Activated T-helper 1 cell treated with anti-CD3 and anti-CD28 coated beads, Interleukin-2, amount 50 U/mL, for 16 hours (primary cell): Measurements from ENCODE around the gene PSMC2.
"Not testable (repeated sequence)": the region's sequence is repeated elsewhere in the genome, so short reads cannot be mapped to it uniquely, and the experiment has no call there.

Source experiments
- DNase-seq, 2 donors: peaks; one replicate each; pipeline ENCODE4 v3.0.0-alpha.2; 2020; ENCODE audit warnings: low read depth in 1 of 2, low spot score in 1 of 2

PSMC2 gene

GRCh38 chr7:103373866-103374643, 26.6 kb downstream of the PSMC2 start:
- DNase-seq: no peak

DNA sequence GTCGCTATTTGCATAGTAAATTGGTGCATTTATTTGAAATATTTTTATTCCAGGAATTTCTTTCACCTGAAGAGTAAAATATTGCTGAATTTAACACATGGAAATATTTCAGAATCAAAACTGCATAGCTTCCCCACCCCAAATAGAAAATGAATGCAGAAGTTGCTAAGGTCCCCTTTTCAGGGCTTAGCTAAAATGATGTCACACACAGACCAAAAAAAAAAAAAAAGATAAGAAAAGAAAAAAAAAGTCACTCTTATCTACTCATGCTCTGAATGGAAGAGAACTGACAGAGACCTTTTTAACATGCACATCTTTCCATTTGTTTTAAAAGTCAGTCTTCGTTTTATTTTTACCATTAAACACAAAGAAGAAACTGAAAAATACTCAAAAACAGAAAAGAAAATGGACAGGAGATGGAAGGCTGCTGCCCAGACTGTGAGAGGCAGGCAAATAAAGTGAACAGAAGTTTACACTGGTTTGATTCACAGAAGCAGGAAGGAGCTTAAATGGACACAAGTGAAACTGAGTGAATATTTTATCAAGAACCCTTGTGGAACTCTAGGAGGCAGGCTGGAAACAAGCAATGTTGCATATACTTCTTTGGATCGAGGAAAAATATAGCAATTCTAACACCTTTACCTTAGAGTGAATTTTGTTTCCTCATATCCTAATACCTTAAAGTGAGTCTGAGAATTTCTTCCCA, 32.0 kb downstream of the PSMC2 start:
- DNase-seq: no peak

- no peak for DNase-seq
Observed at GRCh38 chr7:103380395-103381191, 33.1 kb downstream of the PSMC2 start.

GRCh38 chr7:103381280-103382031, 34.0 kb downstream of the PSMC2 start:
- DNase-seq: no peak

- DNase-seq: no peak
Observed at GRCh38 chr7:103382032-103382402, 34.6 kb downstream of the PSMC2 start.

DNA sequence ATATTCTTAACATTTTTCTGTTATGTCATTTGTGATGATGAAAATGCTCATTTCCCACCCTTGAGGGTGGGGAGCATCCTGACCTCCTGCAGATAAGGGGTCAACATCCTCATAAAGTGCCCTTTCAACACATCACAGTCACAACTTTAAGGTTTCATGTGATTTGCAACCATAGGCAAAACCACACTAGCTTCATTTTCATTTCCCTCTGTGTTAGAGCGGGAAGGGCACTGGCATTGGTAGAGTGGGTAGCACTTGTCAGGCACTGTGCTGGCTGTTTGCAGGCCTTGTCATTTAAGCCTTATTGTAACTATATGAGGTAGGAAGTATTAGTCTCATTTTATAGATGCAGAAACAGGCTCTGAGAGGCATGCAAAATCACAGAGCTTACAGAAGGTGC, 39.8 kb downstream of the PSMC2 start:
- DNase-seq: no peak

DNA sequence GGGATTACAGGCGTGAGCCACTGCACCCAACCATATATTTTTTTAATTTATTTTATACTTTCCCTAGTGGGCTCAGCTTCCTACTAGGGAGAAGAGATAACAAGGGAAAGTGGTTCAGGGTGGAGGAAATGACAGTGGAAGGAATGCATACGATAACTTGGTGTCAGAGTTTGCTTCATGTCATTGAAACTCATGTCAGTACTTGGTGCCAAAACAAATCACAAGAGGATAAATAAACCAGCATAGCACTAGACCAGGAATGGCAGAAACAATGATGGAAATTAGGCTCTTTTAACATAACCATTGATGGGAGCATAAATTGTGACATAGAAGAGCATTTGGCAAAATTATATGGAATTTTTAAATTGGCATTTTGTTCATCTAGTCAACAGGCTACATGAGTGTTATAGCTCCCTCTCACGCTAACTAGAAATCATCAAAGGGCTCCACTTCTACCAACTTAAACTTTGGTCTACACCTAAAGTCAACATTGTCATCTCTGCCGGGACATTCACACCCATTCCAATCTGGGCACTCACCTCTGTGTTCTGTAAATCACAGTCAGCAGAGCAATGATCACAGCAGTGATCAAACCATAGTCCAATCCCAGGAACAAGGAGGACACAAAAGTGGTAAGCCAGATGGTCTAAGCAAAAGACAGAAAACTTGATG, 41.2 kb downstream of the PSMC2 start:
- no peak for DNase-seq

GRCh38 chr7:103389263-103389662, 41.8 kb downstream of the PSMC2 start:
- DNase-seq: no peak

GRCh38 chr7:103391150-103391549, 43.7 kb downstream of the PSMC2 start:
- no peak for DNase-seq

DNA sequence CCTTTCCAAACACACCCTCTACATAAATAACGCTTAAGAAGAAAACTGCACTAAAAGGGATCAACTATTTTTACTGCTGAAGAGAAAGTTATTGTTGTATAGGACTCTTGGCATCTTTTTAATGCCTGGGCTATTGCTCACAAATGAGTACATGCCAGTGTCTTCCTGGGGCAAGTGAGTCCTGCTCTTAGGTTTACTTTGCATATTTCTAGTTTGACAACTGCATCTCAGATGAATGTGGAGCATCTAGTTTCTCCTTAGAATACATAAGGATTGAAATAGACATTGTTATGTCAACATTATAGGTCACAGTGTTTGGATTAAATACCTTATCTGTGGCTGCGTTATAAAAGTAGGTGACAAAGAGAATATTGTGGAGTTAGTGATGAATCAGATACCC, 44.5 kb downstream of the PSMC2 start:
- DNase-seq: no peak

DNA sequence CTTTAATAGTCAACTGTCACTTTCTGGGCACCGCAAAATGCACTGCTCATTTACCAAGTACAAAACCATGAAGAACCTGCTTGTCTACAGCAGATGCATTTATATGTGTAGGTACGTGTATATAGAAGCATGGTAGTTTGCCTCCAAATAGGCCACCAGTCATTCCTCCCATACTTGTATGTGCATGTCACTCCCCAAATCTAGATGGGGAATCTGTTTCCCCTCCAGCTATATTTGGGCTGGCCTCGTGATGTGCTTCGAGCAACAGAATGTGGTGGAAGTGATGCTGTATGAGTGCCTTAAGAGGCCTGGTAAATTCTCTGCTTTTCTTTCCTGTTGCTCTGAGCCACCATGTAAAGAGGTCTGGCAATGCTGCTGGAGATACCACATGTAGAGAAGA, 47.1 kb downstream of the PSMC2 start:
- DNase-seq: no peak

GRCh38 chr7:103395071-103395470, 47.6 kb downstream of the PSMC2 start:
- DNase-seq: no peak

- DNase-seq: no peak
Observed at GRCh38 chr7:103396471-103396870, 49.0 kb downstream of the PSMC2 start.

DNA sequence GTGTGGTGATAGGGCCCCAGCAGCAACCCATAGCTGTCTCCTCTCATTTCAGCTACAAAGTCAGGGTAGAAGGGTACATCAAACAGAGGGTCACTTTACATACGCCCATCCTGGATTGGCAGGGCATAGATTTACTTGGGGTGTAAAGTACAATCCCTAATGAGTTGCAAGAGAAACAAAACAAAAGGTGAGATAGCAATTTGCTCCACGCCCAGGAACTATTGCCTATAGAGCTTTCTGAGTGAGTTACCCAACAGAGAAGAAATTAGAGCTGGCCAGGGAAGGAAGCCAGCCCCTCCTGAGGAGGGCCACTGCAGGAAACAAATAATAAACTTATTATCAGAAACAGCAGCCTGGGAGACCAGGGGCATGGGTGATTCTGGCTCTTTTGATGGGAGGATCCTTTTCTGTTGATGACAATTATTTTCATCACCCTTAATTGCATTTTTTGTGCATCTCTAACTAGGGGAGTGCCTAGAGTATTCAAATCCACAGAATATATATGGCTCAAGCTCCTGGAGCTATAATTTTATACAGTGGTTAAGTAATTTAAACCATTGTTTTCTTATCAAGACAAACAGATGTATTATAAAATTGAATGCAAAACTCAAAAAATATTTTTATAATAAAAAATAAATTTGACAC, 51.2 kb downstream of the PSMC2 start:
- DNase-seq: no peak

DNA sequence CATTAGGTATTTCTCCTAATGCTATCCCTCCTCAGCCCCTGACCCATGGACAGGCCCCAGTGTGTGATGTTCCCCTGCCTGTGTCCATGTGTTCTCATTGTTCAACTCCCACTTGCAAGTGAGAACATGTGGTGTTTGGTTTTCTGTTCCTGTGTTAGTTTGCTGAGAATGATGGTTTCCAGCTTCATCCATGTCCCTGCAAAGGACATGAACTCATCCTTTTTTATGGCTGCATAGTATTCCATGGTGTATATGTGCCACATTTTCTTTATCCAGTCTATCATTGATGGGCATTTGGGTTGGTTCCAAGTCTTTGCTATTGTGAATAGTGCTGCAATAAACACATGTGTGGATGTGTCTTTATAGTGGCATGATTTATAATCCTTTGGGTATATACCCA, 52.2 kb downstream of the PSMC2 start:
- not testable (repeated sequence) for DNase-seq

GRCh38 chr7:103405789-103406613, 58.6 kb downstream of the PSMC2 start:
- DNase-seq: not testable (repeated sequence)

GRCh38 chr7:103412151-103412550, 64.7 kb downstream of the PSMC2 start:
- DNase-seq: no peak

GRCh38 chr7:103413407-103413806, 66.0 kb downstream of the PSMC2 start:
- DNase-seq: no peak

DNA sequence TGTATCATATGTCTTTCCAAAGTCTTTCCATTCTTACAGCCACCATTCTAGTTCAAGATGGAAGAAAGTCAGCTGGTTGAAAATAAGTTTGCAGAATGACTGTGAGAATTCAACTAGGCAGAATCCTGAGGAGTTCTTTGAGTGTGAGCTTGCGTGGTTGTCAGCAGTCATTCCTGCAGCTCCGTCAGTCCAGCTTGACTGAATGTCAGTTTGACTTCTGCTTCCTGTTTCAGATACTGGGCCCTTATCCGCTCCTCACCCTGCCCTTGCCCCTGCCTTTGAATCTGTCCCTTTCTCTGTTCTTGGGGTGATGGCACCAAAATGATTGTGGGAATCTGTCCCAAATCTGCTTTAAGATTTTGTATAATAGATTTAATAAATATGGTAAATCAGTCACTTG, 70.8 kb downstream of the PSMC2 start:
- DNase-seq: no peak
